C4-2B (cell line): ENCODE measurements around the gene TNFAIP8L1.

Source experiments
- H3K27ac ChIP-seq: fragments of 450-650 bp; 2 replicates; pipeline ENCODE4 v1.5.1; 2017
- ZFX ChIP-seq: fragments of 450-650 bp; IDR thresholded peaks from 2 replicates; pipeline ENCODE4 v1.6.1; 2017
- TF ChIP-seq, protein P1 (sequence below): fragments of 450-650 bp; conservative IDR thresholded peaks from 2 replicates; pipeline ENCODE4 v1.5.1; 2017; ENCODE audit warnings: mild to moderate bottlenecking

TNFAIP8L1 gene

DNA sequence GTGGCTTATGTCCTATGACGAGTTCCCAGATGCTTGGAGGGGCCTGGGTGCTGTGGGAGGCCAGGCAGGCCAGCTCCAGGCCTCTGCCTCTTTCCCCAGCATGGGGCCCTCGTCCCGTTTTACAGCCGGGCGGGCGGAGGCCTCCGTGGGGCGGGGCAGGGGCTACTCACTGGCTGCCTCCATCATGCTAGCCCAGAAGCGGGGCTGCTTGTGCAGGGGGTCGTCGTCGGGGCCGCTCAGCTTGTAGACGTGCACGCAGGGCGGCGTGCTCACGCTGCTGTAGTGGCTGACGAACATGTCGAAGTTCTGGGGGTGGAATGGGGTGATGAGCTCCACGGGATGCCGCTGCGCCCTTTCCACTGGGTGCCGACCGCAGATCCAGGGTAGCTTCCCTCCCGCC is 49.3 kb downstream of the TNFAIP8L1 start:
- TF ChIP-seq ZFX: no peak
- TF ChIP-seq, protein P1, sequence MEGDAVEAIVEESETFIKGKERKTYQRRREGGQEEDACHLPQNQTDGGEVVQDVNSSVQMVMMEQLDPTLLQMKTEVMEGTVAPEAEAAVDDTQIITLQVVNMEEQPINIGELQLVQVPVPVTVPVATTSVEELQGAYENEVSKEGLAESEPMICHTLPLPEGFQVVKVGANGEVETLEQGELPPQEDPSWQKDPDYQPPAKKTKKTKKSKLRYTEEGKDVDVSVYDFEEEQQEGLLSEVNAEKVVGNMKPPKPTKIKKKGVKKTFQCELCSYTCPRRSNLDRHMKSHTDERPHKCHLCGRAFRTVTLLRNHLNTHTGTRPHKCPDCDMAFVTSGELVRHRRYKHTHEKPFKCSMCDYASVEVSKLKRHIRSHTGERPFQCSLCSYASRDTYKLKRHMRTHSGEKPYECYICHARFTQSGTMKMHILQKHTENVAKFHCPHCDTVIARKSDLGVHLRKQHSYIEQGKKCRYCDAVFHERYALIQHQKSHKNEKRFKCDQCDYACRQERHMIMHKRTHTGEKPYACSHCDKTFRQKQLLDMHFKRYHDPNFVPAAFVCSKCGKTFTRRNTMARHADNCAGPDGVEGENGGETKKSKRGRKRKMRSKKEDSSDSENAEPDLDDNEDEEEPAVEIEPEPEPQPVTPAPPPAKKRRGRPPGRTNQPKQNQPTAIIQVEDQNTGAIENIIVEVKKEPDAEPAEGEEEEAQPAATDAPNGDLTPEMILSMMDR: no peak
- H3K27ac ChIP-seq: no peak overlapping the region

- H3K27ac ChIP-seq: no peak overlapping the region
- TF ChIP-seq, protein P1: no peak
Measured at GRCh38 chr19:4689403-4689802, 50.1 kb downstream of the TNFAIP8L1 start.

- no peak overlapping the region for H3K27ac ChIP-seq
- TF ChIP-seq, protein P1: no peak
- TF ChIP-seq ZFX: no peak
Measured at GRCh38 chr19:4690361-4690760, 51.0 kb downstream of the TNFAIP8L1 start.

GRCh38 chr19:4691373-4691772 is 52.1 kb downstream of the TNFAIP8L1 start:
- H3K27ac ChIP-seq: no peak overlapping the region
- TF ChIP-seq, protein P1: no peak
- TF ChIP-seq ZFX: no peak

- peak overlapping the region; percentile 86; the same call in 1 of the 2 replicates for H3K27ac ChIP-seq
- no peak for TF ChIP-seq ZFX
- TF ChIP-seq, protein P1: no peak
Measured at GRCh38 chr19:4692251-4693077, 53.1 kb downstream of the TNFAIP8L1 start.

DNA sequence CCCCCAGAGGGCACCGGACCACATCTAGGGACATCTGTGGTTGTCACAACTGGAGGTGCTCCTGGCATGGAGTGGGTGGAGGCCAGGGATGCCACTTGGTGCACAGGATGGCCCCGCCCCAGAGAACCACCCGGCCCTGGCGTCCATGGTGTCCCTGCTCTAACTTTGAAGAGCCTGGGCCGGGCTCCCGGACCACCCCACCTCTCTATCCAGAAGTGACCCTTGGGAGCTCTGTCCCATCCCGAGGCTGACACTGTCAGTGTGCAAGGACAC is 53.7 kb downstream of the TNFAIP8L1 start:
- no peak for TF ChIP-seq ZFX
- TF ChIP-seq, protein P1: no peak
- H3K27ac ChIP-seq: peak overlapping the region; percentile 86

DNA sequence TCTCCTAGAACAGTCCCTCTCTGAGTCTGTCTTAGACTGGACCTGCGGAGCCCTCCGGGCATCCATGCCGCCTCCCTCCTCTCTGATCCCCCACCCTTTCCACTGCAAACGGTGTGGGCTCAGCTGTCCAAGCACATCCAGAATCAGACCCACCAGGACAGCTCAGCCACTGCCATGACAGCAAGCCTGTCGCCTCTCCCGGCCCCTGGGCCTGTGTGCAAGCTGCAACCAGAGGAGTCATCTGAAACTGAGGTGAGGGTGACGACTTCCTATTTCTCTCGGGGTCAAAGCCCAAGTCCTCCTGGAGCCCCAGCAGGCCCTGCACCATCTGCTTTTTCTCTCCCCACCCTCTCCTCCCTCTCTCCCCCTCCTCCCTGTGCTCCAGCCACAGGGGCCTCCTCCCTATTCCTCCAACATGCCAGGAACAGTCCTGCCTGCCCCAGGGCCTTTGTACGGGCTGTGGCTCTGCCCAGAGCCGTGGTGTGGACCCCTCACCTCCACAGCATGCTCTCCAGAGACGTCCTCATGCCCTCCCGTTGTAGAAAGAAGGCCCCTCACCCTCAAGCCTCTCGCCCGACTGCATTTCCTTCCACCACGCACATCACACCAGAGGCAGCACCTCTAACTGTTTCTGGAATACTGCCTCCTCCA is 54.3 kb downstream of the TNFAIP8L1 start:
- TF ChIP-seq, protein P1: no peak
- TF ChIP-seq ZFX: no peak
- H3K27ac ChIP-seq: peak overlapping the region; percentile 86
